GM18909 (cell line): ENCODE measurements around the gene UQCC2.

Experiments used
- ATAC-seq: cut with Tn5 transposase; IDR thresholded peaks from one replicate; pipeline ENCODE4 v1.9.1; 2021; ENCODE audit warnings: mild to moderate bottlenecking; ENCODE audit not compliant: unreplicated experiment, poor library complexity

Gene UQCC2

DNA sequence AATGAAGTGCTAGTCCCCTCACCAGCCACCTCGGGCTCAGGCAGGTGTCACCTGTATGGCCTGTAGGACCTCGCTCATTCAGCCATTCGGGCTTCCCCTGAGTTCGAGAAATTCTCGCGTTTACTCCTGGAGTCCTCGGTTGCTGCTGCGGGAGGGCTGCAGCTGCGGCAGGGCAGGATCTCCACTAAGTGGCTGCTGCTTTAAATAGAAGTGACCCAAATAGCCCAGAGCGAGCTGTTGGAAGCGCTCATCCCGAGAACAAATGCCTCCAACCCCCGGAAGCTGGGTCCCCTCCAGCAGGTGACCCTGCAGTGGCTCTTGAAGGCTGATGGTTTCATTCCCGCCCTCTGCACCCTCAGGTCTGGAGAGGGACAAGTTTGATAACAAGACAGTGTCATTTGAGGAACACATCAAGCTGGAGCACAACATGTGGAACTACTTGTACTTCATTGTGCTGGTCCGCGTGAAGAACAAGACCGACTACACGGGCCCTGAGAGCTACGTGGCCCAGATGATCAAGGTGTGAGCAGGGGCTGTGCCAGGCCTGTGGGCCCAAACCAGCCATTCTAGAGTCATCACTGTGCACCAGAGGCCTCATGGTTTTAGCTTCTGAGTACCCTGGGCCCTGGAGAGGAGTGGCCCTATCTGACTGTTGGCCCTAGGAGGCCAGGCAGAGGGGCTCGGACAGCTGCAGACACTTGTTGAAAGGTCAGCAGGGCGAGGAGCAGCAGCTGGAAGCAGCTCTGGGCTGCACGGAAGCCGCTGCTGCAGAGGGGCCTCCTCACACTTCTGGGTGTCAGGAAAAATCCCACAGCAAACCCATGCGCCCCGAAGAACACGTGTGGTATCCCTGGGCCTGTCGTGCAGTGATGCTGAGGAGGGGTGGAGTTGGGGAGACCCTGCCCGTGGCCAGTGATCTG lies 18.1 kb downstream of the UQCC2 start:
- ATAC-seq, result no peak

GRCh38 chr6:33692760-33693158 lies 18.7 kb downstream of the UQCC2 start:
- no peak for ATAC-seq

GRCh38 chr6:33692078-33692759 lies 19.3 kb downstream of the UQCC2 start:
- ATAC-seq, result no peak

DNA sequence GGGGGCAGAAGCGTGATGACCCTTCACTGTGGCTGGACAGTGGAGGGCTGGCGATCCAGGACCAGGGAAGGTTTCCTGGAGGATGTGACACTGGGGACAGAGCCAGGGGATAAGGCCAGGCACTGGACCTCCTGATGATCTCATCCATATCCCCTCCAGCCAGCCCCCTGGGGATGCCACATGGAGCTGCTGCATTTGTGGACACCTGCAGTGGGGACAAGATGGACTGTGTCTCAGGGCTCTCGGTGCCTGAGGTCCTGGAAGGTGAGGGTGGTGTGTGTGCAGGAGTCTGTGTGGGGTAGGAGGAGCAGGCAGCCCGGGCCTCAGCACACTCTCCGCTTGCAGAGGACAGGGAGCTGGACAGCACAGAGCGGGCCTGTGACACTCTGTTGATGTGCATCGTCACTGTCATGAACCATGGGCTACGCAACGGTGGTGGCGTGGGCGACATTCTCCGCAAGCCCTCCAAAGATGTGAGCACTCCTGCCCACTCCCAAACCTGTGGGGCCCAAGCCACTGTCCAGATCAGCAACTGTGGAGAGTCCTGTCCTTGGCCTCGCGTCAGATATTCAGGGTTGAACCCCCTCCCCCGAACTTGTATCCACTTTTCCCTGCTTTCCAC lies 19.9 kb downstream of the UQCC2 start:
- no peak for ATAC-seq

DNA sequence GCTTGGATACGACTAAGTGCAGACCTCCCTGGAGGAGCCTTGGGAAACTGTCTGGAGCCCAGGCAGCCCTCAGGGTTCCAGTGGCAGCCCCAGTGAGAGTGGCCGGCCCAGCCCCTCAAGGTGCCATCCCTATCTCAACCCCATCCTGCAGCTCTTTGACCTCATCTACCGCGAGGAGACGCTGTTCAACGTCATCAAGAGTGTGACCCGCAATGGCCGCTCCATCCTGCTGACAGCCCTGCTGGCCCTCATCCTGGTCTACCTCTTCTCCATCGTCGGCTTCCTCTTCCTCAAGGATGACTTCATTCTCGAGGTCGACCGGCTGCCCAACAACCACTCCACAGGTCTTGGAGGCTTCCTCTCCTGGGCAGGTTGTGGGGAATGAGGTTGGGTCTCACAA lies 20.7 kb downstream of the UQCC2 start:
- no peak for ATAC-seq

GRCh38 chr6:33689879-33690278 lies 21.6 kb downstream of the UQCC2 start:
- ATAC-seq, result no peak

DNA sequence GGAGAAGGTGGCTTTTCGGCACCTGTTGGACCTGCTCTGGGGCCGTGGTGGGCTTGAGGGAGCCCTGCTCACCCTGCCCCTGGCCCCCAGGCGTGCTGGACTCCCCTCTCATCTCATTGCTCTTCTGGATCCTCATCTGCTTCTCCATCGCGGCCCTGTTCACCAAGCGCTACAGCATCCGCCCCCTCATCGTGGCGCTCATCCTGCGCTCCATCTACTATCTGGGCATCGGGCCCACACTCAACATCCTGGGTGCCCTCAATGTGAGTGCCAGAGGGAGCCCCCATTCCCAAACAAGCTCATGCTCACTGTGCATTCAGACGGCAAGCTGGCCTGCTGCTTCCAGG lies 22.4 kb downstream of the UQCC2 start:
- ATAC-seq, result no peak

DNA sequence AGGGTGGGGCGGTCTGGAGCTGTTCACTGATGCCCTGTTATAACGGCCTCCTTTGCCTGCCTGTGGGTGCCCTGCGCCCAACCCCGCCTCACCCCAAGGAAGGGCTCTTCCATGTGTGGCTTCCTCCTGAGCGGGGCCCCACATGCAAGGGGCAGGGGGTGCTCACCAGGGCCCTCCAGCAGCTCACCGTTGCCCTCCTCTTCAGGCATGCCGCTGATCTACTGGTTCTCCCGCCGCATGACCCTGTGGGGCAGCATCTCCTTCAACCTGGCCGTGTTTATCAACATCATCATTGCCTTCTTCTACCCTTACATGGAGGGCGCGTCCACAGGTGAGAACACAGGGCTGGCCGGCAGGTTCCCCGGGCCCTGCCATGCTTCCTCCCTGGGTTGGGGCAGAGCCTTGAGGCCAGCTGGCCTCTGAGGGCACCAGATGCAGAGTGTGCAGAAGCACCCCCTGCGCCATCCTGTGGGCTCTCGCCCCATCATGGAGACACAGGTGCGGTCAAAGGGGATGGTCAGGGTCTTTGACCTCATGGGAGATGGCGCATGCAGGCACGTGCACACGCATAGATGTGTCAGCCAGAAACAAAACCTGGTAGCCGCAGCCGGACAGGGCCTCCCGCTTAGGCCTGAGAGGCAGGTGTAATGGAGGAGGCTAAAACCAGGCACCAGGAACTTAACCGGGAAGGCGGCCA lies 22.9 kb downstream of the UQCC2 start:
- no peak for ATAC-seq

DNA sequence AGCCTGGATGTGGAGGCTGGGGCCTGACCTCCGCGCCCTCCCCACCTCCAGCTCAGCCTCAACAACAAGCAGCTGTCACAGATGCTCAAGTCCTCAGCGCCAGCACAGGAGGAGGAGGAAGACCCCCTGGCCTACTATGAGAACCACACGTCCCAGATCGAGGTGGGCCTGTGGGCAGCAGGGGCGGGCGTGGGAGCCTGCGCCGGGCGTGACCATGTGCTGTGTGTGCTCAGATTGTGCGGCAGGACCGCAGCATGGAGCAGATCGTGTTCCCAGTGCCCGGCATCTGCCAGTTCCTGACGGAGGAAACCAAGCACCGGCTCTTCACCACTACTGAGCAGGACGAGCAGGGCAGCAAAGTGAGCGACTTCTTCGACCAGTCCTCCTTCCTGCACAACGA lies 23.5 kb downstream of the UQCC2 start:
- ATAC-seq, result no peak

- no peak for ATAC-seq
Observed at GRCh38 chr6:33686981-33687975, 24.2 kb downstream of the UQCC2 start.

GRCh38 chr6:33686225-33686924 lies 25.1 kb downstream of the UQCC2 start:
- no peak for ATAC-seq

- ATAC-seq, result no peak
Observed at GRCh38 chr6:33685411-33686224, 25.9 kb downstream of the UQCC2 start.

DNA sequence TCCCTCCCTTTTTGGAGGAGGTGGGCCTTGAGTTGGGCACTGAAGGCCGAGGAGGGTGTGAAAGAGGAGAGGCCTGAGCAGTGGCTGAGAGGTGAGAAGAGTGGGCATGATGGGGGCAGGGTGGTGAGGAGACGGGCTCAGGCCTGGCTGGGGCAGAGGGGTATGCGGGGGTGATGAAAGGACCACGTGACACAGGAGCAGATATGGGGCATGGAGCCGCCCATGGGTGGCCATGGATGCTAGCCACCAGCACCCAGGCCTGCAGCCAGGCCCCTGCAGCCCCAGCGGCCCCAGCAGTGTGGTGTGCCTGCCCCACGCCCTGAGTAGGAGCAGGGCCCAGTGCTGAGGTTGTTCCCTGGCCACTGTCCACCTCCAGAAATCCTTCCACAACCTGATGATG lies 26.5 kb downstream of the UQCC2 start:
- ATAC-seq, result no peak

DNA sequence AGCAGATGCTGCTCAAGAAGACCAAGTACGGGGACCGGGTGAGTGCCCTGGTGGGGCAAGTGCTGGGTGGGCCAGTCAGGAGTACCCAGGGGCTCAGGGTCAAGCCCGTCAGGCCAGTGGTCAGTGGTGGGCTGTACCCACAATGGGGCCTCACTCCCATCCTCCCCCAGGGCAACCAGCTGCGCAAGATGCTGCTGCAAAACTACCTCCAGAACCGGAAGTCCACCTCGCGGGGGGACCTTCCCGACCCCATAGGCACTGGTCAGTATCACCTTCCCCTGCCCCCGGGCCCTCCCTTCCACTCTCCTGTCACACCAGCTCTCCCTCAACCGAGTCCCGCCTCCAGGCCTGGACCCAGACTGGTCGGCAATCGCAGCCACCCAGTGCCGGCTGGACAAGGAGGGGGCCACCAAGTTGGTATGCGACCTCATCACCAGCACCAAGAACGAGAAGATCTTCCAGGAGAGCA lies 27.0 kb downstream of the UQCC2 start:
- no peak for ATAC-seq

DNA sequence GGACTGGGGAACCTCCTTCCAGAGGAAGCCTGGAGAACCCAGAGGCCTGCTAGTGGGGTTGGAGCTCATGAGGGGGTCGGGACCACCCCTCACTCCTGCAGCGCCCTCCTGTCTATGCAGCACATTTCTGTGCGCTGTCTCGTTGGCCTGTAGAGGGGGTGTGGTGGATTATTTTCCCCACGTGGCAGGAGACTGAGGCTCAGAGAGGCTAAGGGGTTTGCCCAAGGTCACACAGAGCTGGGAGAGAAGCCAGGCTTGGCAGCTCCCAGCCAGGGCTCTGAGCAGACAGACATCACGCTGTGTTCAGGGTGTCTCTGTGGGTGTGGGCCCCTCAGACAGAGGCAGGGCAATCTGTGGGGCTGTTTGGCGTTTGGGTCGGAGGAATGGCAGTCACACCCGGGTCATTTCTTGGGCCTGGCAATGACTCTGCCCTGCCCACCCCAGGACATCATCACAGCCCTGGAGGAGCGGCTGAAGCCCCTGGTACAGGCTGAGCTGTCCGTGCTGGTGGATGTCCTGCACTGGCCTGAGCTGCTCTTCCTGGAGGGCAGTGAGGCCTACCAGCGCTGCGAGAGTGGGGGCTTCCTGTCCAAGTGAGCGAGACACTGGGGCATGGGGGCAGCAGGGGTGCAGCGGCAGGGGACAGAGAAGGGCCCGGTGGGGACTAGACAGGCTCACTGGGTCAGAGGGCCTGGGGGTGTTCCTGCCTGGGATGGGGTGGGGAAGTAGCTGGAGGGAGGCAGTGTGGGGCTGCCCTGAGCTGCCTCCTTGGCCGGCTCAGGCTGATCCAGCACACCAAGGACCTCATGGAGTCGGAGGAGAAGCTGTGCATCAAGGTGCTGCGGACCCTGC lies 27.7 kb downstream of the UQCC2 start:
- ATAC-seq, result no peak

- ATAC-seq, result no peak
Observed at GRCh38 chr6:33683051-33683571, 28.4 kb downstream of the UQCC2 start.

DNA sequence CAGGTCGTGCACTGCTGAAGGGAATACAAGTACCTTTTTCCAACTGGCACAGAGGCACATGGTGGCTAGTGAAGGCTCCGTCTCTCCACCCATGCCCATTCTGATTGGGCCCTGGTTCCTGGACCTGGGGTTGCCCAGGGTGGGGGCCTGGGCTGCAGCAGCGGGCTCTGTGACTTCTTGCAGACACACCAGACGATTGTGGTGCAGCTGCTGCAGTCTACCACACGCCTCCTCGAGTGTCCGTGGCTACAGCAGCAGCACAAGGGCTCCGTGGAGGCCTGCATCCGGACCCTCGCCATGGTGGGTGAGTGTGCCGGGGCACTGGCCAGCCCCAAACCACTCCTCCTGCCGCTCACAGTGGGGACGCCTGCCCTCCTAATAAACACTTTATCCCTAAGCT lies 29.2 kb downstream of the UQCC2 start:
- no peak for ATAC-seq
